Fibroblast of skin of right quadriceps (primary cell): Measurements from ENCODE around the gene OR10H5.
"Not testable (repeated sequence)": the region's sequence is repeated elsewhere in the genome, so short reads cannot be mapped to it uniquely, and the experiment has no call there.

Experiments
- DNase-seq: peaks from one replicate; pipeline ENCODE4 v3.0.0-alpha.2; 2013

Gene OR10H5

GRCh38 chr19:15787611-15788155 is at the start of gene OR10H5:
OR10H5 (plus strand) TSS chr19:15787661; CDS start chr19:15794049, 6,388 bp downstream.
- no peak for DNase-seq

GRCh38 chr19:15737722-15738121 is 49.7 kb upstream of the OR10H5 start, which contains the start of gene OR10H3:
OR10H3 (plus strand) TSS chr19:15737985; CDS start chr19:15741393, 3,408 bp downstream.
- no peak for DNase-seq

- DNase-seq, result no peak
Observed at GRCh38 chr19:15740785-15741184, 46.7 kb upstream of the OR10H5 start.

- no peak for DNase-seq
Observed at GRCh38 chr19:15748239-15748638, 39.2 kb upstream of the OR10H5 start.

GRCh38 chr19:15758379-15758778 is 29.1 kb upstream of the OR10H5 start:
- DNase-seq, result no peak

- no peak for DNase-seq
Observed at GRCh38 chr19:15759962-15760565, 27.4 kb upstream of the OR10H5 start.

GRCh38 chr19:15769586-15769985 is 17.9 kb upstream of the OR10H5 start:
- DNase-seq, result no peak

GRCh38 chr19:15774159-15774558 is 13.3 kb upstream of the OR10H5 start:
- not testable (repeated sequence) for DNase-seq

GRCh38 chr19:15775249-15775648 is 12.2 kb upstream of the OR10H5 start:
- no peak for DNase-seq

GRCh38 chr19:15776264-15776663 is 11.2 kb upstream of the OR10H5 start:
- DNase-seq, result no peak

GRCh38 chr19:15776991-15777970 is 10.2 kb upstream of the OR10H5 start:
- DNase-seq, result no peak

- no peak for DNase-seq
Observed at GRCh38 chr19:15779756-15780476, 7.5 kb upstream of the OR10H5 start.

GRCh38 chr19:15780610-15781418 is 6.6 kb upstream of the OR10H5 start:
- DNase-seq, result no peak

GRCh38 chr19:15781661-15782060 is 5.8 kb upstream of the OR10H5 start:
- no peak for DNase-seq

GRCh38 chr19:15782211-15782610 is 5.2 kb upstream of the OR10H5 start:
- DNase-seq, result no peak

- DNase-seq, result not testable (repeated sequence)
Observed at GRCh38 chr19:15782896-15783295, 4.6 kb upstream of the OR10H5 start.

- no peak for DNase-seq
Observed at GRCh38 chr19:15788594-15789270, 1.3 kb downstream of the OR10H5 start.

GRCh38 chr19:15790096-15790495 is 2.6 kb downstream of the OR10H5 start:
- DNase-seq, result no peak

GRCh38 chr19:15794279-15794678 is 6.8 kb downstream of the OR10H5 start:
- DNase-seq, result not testable (repeated sequence)

- no peak for DNase-seq
Observed at GRCh38 chr19:15810335-15810734, 22.9 kb downstream of the OR10H5 start.

- DNase-seq, result no peak
Observed at GRCh38 chr19:15811476-15811875, 24.0 kb downstream of the OR10H5 start.
